Epidermal melanocyte (primary cell): ENCODE measurements around the gene PTPRR.

Source experiments
- DNase-seq: peaks from one replicate; pipeline ENCODE4 v3.0.0; 2011; ENCODE audit warnings: low spot score; ENCODE audit not compliant: insufficient read length

The PTPRR gene

DNA sequence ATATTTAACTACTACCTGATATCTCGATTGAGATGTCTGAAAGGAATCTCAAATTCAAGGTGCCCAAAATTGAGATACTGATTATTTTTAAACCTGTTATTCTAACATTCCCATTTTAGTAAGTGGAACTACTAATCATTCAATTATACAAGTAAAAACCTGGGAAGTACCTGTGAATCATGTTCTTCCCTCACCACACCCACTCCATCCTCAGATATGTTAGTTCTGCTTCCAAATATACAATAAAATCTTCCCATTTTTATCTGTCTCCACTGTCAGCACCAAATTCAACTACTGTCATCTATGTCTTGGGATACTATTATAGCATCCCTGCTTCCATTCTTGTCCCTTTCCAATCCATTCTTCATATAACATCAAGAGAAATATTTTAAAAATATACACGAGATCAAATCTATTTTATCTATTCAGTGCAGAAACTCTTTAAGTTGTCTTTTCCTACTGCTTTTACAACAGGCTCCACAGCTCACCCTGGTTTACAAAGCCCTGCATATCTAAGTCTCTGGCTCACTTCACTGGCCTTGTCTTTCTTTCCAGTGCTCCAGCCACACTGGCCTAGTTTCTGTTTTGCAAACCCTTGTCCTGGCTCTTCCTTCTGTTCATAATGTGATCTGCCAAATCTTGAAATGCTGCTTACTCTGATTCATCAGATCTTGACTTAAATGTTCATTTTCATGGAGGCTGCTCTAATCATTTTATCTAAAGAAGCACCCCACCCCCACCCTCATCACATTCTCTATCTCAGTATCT lies 122.3 kb downstream of the PTPRR start:
- DNase-seq = no peak

DNA sequence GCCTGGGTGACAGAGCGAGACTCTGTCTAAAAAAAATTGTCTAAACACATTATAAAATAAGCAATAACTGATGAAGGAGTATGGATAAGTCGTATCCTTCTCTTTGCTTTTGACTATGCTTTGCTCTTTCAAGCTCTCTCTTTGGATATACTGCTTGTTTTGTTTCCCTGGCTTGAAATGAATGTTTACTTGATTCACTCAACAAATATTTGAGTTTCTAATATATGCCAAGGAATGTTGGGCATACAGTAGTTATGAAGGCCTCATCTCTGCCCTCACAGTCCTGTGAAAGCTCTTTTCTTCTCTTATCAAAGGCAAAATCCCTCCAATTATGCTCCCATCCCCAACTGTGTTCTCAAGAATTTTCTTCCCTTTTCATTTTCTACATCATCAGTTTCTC lies 123.5 kb downstream of the PTPRR start:
- no peak for DNase-seq

DNA sequence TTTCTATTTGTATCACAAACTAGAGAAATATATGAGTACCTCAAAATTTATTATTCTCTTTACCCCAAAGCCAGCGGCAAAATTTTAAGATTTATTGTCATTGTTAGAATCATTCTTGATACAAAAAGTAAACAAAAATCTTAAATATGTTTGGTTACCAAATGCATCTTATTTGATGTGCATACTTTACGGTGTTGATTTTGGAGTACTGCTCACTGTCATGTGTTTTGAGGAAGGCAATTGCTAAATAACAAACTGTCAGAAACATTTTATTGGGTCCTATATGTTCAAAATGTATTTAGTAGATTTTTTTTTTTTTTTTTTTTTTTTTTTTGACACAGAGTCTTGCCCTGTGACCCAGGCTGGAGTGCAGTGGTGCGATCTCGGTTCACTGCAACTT lies 124.9 kb downstream of the PTPRR start:
- DNase-seq = no peak

DNA sequence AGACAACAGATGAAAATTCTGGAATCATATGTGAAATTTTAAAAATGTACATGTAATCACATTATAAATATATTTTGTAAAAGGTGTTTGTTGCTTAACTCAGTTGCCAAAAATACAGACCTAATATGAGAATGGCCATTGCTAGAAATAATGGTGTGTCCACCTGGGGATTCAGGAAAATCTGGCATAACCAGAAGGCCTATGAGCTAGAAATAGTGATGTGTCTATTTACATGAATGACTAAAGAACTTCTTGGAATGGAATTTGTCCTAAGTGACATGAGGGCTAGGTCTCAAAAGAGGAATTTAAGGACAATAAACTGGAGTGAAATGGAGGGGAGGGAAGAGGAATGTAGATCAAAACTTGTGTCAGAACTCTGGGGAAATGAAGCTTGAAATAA lies 126.4 kb downstream of the PTPRR start:
- no peak for DNase-seq

DNA sequence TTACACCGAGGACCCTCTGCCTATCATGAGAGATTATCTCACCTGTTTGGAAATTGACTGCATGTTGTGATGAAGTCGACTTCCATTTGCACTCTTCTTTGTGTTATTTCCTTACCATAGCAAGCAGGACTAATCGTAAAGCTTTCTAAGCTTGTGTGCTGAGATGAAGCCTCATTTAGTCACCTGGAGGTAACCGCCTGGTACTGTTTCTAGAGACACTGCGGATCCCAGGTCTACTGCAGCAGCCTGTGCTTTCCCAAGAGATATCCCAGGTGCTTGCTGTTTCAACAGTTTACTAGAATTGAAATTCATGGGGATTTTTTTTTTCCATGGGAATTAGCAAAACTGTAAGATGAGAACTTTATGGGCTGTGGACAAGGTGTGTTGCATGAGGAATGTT lies 131.8 kb downstream of the PTPRR start:
- DNase-seq = no peak

DNA sequence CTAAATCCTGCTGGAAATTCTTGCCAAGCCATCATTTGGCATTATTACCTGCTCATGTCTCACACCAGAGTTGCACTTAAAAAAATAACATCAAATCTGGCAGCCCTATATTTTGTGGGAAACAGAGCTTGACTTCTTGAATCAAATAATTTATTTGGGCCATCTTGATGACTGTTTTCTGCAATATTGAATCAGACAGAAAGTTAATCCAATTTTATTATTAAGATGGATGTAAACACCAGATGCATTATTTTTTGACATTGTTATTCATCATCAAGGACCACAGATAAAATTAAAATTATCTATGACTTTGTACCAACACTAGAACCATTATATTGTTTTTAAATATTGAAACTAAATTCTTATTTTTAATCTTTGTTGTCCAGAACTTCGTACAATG lies 132.9 kb downstream of the PTPRR start:
- no peak for DNase-seq

DNA sequence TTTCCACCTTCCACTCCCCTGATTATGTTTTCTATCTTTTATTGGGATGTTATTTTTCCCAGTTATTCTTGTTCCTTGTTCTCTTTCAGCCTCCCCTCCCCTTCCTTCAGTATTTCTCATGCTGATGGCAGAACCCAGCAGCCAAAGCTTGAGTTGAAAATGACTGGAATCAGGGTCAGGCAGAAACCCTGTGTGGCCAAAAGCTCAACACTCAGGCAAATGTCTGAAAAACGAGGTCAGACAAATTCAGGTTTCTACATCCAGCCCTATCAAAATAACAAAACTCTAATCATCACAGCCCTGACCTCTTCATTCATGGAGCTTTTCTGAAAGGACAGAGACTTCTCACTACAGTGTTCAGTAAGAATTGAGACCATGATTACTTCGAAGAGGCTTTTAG lies 134.6 kb downstream of the PTPRR start:
- no peak for DNase-seq

DNA sequence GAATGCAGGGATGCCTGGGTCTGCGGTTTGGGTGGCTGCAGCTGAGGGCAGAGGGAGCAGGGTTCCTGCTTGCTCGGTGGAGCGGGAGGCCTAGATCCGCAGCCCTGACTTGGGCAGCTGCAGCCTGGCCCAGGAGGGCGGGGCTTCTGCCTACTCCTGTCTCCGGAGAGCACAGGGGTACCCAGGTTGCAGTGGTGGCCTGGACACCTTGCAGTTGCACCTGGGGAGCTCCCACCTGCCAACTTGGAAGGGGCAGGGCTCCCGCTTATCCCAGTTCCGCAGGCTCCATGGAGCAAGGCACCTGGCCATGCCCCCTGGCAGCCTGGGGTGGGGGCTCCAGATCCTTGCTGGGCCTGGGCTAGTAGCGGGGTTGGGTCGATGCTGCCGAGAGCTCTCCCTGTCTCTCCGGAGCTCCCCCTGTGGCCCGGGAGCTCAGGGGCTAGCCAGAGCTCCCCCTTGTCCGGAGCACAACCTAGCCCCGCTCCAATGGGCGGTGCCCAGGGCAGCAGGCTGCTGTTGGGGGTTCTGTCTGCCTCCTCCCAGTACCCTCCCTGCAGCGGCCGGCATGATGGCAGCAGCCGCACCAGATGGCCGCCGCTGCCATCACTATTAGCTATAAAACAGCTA lies 136.4 kb downstream of the PTPRR start:
- DNase-seq = no peak

DNA sequence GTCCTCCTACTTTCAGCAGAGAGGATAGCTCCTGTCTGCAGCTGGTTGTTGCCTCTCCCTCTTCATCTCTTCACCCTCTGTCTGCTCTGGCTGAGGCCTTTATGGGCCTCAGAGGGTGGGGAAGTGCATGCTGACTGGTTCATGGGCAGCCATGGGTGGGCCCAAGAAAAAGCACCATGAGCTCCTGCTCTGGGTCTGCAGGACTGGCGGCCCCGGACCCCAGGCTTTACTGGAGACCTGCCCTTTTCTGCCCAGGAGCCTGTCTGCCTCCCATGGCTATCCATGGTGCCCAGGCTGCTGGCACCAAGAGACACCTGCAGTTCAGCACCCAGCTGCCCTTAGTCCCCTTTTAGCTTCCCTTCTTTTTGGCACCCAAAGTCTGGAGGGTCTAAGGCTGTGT lies 137.1 kb downstream of the PTPRR start:
- DNase-seq = no peak

DNA sequence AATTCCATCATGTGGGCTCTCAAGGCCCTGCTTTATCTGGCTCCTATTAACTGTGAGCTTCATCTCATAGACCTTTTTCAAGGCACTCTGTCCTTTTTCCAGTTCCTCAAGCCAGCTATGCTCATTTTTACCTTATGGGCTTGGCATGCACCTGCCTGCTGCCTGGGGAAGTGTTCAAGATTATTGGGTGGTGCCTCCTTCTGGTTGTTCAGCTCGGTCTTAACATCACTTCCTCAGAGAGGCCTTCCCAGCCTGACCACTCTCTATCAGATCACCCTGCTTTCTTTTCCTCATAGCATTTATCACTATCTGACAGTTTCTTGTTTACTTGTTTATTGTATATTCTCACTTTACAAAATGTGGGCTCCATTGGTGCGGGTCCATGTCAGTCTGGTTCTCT lies 141.3 kb downstream of the PTPRR start:
- DNase-seq = no peak

DNA sequence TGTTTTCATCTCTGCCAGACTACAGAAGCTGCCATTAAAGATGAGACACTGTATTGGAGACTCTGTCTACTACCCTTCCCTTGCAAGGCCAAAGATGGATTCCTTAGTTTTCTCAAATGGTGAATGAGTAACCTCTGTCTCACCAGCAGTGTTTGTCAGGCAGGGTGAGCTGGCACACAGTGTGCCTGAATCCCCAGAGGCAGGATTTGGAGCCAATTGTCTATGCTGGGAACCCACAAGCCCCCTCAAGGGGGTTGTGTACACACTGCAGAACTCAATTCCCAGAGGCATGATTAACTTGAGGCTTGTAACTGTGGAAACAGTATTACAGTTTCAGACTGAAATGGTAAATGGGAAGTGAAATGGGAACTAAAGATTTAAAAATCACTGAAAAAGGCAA lies 146.5 kb downstream of the PTPRR start:
- DNase-seq = no peak

DNA sequence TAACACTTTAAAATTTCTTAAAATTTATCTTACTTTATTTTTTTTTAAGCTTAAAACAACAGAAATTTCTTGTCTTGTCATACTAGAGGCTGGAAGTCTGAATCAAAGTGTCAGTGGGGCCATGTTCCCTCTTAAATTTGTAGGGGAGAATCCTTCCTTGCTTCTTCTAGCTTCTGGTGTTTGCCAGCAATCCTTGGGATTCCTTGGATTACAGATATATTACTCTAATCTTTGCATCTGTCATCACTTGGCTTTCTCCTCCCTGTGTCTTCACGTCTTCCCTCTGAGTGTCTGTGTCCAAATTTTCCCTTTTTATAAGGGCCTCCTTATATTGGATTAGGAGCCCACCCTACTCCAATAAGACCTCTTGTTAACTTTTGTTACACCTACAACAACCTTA lies 147.7 kb downstream of the PTPRR start:
- no peak for DNase-seq

DNA sequence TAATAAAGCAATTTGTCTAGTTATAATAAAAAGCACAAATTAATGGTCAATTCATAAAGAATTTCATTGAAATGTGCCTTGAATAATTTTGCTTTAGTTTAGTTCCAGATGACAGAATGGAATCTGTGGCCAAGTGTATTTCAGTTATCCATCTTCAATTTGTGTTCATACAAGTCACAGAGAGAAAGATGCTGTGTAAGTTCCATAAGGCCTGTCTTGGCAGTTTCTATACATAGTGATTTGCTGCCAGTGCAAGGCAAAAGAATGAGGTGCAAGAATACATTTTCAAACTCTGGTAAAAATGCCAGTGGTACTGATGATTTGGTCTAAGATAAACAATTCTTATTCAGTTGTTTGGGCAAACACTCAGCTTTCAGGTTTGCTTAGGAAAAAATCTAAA lies 149.0 kb downstream of the PTPRR start:
- no peak for DNase-seq

DNA sequence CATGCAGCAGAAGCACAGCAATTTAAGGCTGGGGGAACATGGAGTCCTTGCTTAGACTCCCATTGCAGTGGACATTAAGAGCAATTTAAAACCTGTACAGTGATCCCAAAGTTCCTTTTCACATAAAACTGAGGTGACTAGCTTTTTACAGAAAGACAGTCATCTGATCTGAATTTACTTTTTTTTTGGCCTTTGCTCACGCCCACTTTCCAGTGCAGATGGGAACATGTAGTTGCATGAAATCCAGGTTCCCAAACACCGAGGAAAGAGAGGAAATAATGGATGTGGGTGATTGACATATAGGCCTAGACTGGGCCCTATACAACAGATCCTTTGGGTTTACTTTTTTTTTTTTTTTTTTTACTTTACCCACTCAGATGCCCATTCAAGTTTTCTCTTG lies 156.9 kb downstream of the PTPRR start:
- no peak for DNase-seq

DNA sequence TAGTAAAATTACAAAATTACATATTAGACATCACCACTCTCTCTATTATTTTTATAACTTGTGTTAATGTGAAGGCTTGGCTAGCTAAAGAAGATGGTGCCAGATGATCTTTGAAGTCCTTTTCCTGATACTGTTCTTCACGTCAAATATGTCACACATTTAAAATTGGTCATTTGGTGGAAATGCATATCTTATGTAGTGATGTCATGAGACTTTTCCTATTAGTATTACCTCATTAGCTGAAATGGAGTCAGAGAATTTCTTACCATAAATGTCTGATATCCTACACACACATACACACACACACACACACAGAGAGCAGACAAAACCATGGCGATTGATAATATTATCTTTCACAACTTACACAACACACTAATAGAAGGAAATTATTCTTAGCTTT lies 158.5 kb downstream of the PTPRR start:
- DNase-seq = no peak

DNA sequence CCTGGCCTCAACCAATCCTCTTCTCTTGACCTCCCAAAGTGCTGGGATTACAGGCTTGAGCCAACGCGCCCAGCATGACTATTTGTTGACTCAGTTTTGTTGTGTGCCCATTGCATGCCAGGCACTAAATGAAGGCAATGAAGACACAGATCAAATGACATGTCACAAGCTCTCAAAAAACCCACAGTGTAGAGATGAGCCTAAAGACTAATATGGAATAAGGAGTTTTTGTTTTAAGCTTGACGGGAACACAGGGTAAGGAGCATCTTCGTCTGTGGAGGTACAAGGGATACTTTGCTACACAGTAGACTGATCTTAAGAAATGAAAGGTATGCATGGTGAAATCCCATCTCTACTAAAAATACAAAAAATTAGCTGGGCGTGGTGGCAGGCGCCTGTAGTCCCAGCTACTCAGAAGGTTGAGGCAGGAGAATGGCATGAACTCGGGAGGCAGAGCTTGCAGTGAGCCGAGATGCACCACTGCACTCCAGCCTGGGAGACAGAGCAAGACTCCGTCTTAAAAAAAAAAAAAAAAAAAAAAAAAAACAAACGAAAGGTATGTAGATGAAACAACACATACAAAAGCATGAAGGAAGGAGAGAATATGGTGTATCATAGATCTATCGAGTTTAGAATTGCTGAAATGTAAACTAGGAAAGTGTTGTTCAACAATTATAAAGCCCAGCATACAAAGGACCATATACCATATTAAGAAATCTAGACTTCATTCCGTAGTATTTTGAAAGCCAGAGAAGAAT lies 161.2 kb downstream of the PTPRR start:
- DNase-seq = no peak

DNA sequence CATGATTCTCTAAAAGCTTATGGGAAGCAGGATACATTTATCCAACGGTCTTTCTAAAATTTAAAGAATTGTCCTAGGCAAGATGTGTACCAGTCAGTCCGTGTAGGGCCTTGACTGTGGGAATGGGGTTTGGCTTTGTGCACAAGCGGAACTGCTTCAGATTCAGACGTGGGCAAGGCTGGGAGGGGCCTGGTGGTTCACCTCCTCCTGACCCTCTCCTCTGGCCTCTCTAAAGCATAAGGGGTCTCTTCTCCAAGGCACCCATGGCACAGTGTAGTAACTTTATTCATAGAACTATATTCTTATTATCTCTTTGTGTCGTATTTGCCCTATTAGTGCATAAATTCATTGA lies 162.1 kb downstream of the PTPRR start:
- DNase-seq = no peak

DNA sequence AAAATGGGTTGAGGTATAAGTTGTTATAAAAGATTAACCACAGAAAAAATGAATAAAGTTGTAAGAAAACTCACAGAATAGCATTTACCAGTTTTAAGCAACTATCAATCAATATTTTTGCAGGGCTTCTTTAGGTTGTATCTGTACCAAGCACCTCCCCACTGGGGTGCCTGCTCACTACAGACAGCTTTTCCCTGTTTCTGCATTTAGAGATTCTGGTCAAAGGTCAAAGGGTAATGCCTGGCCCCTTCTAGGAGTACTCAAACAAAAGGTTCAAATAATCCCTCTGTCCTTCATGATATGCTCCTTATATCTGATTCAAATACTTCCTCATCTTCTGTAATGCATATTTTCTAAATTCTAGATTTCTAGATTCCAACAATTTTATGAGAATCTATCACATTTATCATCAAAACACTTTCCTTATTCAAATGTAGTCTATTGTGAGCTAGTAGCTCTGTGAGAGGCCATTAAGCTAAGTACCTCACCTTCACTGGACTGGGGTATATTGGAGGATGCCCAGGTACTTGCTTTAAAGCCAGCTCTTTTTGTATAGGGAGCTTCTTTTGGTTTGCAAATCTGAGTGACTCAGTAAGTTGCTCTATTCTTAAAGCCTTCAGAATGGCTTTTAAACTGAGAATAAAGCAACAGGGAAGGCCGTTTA lies 162.6 kb downstream of the PTPRR start:
- no peak for DNase-seq

DNA sequence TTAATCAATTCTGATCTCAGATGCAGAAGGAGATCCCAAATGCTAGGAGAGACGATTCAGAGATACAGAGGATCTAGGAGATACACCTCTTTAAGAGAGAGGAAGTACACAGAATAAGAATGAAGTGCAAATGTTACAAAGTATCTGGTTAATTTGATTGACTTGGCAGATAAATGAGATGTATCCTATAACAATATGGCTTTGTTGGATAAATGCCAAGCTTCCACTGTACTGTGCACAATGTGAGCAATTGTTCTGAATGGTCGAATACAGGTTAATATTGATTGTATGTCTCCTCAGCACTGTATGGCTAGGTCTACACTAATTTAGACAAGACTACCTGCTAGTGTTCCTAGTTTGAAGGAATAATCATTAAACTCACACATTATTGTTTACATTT lies 163.7 kb downstream of the PTPRR start:
- no peak for DNase-seq

DNA sequence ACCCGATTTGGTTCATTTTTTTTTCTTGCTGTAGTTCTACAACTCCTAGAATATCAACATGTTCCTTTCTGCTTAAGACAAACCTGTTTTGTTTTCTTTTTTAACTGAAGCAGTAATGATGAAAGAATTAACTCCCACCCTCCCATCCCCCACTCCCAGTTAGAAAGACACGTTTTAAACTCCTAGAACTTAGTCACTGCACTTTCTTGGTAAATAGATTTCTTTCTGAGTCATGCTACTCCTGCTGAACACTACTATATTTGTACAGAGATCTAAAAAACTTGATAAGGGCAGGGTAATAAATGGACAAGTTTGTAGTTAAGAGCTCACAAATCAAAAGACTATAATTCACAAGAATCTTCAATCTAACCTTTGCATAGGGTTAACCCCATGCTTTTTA lies 164.4 kb downstream of the PTPRR start:
- DNase-seq = no peak

DNA sequence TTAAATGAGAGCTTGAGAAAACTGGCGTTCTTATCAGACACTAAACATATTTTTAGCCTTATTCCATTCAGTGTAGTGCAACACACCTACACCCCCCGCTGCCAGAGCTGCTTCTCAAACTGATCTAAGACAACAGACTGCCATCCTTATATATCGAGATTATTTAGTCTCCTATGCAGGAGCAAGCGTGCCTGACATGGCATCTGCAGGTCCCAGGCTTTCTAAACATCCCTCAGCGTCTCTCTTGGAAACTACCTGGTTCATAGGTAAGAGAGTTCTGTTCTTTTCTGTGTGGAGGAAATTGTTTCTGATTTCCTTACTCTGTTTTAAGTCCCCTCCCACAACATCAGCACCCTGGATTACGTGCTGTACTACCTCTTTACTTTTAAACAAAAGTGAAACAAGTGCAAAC lies 166.2 kb downstream of the PTPRR start:
- DNase-seq = no peak

DNA sequence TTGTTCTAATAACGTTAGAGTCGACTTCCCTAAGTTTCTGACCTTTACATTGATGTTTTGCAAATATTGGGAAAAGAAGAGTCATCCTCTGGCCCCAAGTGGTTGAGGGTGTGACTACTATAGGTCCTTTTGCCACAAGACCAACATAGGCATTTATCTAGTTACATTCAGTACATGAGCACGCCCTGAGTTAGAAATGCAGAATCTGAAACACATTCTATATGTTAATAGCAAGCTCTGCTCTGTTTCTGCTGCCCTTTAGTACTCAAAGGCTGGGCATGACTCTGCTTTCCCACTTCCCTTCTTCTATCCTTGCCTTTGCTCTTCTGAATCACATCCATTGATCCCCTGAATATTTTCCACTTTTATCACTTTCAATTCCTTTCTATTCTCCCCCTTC lies 168.2 kb downstream of the PTPRR start:
- DNase-seq = no peak
